Measurements from ENCODE around the gene CD3G.

- TF ChIP-seq POLR2A (IDR thresholded peaks at IDR 0.05) (no peak), CTCF (IDR thresholded peaks at IDR 0.05 in 4 of 5, conservative IDR thresholded peaks at IDR 0.05 in 1 of 5) (no peak)
These were observed 38.8 kb downstream of the CD3G start for GRCh38 chr11:118382954-118383353.
